COR-L47 (cell line): ENCODE data around the gene RAB1B.

Source experiments
- DNase-seq: peaks from one replicate; lab custom pipeline; 2025; lab: John Stamatoyannopoulos, UW

The RAB1B gene

DNA sequence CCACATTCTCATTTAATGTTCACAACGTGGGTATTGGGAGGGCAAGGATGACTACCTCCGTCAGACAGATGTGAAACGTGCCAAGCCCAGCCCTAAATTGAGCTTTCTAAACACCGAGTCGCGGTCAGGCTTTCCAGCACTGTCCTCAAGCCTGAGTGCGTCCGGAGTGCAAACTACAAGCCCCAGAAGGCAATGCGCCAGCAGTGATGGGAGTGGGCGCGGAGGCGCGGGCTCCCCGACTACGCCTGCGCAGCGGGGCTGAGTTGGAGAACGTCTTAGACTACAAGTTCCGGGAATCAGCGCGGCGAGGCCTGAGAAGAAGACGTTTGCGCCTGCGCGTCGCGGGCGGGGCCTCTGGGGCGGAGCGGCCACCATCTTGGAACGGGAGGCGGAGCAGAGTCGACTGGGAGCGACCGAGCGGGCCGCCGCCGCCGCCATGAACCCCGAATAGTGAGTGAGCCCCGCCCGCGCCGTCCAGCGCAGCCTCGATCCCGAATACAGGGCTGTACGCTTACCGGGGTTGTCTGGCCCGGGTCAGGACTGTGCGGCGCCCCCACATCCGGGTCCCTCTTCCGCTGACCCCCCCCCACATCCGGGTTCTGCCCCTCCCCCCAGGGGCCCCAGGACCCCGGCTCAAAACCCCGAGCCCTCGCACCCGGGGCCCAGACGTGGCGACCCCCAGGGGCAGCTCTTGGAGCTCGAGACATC lies at the start of gene RAB1B:
RAB1B (plus strand) TSS at position 396 of the 708 bp plus-strand sequence; CDS start at position 437, 41 bp downstream.
- DNase-seq: peak; percentile 100

DNA sequence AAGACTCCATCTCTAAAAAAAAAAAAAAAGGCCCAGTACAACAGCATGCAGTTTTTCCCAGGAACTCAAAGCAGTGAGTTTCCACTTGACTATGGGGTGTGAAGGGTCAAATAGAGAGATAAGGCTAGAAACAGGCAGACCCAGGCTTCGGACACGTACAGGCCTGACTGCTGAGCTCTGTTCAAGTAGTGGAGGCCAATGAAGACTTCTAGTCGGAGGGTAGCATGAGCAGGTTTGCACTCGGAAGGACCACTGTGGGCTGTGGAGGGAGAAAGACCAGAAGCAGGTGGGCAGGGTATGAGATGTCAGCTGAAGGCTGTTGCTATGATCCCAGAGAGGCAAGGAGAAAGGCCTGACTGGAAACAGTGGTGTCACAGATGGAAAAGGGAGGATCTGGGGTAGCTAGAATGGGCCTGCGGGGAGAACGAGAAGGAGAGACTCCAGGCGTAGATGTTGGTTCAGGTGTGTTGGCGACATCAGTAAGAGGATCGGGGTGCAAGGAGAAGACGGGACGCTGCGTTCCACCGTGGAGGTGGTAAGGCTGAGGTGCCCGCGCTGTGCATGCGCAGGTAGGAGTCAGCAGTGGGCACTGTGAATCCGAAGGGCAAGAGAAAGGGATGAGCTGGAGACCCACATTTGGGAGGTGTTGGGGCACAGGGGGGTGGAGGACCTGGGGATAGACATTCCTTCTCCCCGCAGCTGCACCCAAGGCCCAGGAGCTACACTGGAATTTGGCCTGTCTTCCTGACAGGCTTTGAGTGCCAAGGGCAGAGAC lies 49.4 kb upstream of the RAB1B start:
- no peak for DNase-seq

DNA sequence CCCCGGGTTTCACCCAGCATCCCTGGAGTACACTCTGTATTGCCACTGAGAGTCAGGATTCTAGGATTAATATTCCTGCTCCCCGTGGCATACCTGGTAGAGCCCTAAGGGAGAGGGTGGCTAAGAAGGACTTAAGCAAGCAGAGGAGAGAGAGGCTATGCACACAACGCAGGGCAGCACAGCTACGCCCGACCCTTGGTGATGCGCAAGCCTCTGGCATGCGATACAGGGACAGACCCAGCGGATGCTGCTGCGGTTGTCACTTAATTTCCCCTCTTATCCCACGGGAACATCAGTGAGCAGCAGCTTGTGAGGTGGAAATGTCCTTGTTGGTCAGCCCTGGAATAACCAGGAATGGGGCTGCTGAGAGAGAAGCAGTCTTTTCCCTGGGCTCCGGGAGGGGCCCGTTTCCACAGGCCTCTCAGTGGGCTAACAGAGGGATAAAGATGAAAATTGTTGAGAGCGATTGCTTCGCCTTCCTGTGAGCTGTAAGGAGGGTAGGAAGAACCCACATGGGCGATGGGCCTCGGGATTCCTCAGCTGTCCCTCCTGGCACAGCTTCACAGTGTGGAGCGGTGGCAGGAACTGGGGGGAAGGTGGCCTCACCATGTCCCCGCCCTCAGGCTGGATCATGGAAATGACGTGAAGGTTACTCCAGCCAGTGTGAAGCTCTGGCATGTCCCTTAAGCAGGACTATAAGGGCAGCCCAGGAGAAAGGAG lies 48.4 kb upstream of the RAB1B start:
- DNase-seq: no peak

DNA sequence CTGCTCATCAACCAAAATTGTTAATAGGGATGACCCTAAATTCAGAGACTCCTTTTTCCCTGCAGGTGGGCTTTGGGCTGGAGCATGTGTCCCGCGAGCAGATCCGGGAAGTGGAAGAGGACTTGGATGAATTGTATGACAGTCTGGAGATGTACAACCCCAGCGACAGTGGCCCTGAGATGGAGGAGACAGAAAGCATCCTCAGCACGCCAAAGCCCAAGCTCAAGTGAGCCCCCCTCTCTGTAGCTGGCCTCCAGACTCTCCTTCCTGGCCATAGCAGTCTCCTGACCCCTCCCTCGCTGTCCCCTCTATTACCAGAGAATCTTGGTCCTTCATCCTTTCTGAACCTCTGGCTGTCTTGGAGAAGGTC lies 47.9 kb upstream of the RAB1B start:
- no peak for DNase-seq

DNA sequence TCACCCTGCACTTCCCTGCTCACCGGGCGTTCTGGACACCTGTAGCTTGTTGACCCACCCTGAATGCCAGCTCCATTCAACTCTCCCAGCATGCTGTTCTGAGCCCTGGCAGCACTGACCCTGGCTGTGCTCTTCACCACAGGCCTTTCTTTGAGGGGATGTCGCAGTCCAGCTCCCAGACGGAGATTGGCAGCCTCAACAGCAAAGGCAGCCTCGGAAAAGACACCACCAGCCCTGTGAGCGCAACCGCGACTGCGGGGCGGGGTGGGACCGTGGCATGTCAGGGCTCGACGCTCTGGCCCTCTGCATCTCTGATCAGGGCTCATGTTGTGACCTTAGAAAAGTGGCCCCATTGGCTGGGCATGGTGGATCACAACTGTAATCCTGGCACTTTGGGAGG lies 47.4 kb upstream of the RAB1B start:
- DNase-seq: no peak

DNA sequence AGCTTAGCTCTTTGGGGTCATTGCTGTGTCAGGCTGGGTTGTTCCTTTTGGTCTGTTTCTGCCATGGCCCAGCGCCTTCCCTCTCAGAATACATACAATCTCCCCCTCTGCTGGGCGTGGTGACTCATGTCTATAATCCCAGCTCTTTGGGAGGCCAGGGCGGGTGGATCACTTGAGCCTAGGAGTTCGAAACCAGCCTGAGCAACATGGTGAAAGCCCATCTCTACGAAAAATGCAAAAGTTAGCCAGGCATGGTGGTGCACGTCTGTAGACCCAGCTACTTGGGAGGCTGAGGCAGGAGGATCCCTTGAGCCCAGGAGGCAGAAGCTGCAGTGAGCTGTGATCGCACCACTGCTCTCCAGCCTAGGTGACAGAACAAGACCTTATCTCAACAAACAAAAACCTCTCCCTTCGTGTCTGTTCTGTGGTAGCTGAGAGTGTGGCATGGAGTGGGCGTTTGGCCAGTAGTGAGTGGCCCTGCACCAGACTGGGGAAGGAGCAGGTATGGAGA lies 46.7 kb upstream of the RAB1B start:
- no peak for DNase-seq

DNA sequence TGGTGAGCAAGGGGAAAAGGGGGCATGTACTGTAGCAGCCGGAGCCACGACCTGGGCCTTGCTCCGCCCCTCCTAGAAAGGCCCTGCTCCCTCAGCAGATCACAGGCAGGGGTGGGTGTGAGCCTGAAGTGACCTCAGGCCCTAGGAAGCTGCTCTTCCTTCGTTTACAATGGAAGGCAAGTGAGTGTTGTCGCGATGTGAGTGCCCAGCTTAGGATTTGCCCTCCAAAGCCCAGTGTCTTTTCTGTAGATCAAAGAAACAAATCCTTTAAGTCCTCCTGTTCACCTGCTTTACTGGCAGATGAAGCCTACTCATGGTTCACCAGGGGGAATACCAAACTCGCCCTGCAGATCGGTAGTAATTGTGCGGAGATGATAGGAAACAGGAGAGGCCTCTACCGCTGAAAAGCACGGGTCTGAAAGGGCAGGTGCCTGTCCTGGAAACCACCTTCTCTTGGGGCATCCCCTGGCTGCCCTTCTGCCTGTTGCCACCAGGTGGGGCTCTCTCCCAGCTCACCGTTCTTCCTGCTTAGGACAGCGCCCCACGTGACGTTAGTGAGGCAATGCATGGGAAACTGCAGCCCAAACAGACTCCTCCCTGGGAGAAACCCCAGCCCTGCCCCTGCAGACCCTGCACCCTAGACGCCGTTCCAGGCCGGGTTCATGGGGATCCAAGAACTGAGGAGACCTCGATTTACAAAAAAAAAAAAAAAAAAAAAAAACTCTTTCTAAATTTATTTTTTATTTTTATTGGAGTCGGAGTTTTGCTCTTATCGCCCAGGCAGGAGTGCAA lies 45.9 kb upstream of the RAB1B start:
- peak; percentile 90 for DNase-seq

DNA sequence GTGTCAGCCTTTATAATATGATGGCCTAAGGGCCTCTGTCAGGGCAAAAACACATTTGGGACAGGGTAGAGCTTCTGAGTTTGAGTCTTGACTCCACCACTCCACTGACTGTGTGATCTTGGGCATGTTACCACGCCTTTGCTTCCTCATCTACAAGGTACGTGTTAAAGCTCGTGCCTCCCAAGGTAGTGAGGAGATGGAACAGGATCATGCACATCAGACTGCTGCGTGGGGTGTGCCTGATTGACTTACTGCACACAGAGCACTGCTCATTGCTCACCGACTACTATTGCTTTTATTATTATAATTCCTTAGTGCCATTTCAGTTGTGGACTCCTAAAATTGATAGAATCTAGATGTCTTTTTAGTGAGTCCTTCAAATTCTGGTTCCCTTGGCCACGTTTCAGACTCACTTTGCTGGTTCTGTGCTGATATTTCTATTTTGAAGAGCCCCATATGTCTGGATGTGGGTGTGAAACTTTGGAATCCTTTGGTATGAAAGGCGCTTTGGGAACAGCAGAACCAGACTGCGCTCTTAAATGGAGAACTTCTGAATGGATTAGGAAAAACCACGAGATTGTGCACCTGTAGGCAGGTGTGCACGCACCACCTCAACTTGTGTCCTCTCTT lies 44.1 kb upstream of the RAB1B start:
- no peak for DNase-seq

DNA sequence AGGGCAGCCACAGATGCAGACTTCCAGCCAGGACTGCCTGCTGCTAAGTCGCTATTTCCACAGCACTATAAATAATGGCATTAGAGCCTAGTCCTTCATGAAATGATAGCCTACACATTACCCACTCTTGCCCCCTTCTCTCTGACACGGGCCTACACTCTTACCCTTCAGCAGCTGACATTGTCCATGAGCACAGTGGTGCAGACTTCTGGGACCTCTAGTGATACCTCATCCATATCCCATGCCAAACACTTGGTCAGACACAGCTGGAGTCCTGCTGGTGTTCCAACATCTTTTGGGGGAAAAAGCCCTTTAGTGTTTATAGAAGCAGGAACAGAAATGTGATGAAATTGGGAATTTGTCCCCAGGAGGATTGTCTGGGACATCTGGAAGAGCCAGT lies 43.4 kb upstream of the RAB1B start:
- no peak for DNase-seq

DNA sequence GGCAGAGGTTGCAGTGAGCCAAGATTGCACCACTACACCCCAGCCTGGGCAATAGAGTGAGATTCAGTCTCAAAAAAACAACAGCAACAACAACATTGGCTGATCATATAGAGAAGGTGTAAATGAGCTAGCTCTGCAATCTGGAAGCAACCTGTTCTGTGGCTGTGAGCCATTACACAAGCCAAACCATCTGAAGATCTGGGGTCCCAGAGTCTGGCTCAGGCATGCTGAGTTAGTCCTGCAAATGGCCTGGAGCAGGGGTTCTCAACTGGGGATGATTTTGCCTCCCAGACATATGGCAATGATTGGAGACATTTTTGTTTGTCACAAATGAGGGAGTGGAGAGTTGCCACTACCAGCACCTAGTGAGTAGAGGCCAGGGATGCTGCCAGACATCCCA lies 42.3 kb upstream of the RAB1B start:
- DNase-seq: no peak

DNA sequence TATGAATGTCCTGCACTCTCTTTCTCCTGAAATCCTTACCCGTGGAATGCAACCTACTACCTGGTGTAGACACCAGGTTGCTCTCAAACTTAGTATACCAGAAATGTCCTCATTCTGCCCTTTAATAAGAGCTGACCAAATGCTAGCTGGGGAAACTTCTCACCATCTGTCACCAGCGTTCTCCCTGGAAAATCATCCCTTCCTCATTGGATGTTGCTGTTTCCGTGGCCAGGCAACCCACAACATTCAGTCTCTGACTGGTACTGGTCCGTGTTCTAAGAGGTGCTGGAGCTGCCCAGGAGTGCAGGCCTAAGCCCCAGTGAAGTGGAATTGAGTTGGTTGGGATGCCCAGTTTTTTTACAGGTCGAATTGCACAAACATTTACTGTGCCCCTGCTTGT lies 40.7 kb upstream of the RAB1B start:
- no peak for DNase-seq

DNA sequence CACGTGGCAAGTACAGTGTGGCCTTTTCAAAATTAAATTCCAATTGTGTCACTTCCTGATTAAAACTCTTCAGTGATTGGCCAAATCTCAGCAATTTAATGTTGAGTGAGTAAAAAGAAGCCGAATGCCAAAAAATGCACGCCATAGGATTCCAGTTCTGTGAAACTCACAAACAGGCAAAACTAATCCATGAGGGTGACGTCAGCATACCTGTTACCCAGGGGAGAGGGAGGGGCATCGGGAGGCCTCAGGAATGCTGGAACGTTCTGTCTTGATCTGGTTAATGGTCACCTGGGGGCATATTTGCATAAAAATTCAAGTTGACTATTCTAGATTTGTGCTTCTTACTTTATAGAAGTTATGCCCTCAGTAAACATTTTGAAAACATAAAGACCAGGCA lies 39.9 kb upstream of the RAB1B start:
- DNase-seq: no peak

DNA sequence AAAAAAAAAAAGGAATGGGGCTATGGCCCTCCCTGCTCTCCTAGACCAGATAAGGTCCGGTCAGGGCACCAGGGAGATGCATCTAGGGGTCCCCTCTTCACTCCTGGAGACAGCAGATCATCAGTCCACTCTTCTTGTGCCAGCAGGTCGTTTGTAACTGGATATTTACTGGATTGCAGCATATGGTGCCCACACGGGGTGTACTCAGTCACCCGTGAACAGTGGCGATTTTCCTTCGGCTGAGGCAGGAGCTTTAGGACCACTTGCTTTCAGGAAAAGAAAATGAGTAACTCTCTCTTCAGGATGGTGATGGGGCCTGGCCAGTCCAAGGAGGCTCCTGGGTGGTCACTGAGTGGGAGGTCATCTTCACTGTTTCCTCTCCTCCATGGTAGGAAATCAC lies 38.3 kb upstream of the RAB1B start:
- no peak for DNase-seq

DNA sequence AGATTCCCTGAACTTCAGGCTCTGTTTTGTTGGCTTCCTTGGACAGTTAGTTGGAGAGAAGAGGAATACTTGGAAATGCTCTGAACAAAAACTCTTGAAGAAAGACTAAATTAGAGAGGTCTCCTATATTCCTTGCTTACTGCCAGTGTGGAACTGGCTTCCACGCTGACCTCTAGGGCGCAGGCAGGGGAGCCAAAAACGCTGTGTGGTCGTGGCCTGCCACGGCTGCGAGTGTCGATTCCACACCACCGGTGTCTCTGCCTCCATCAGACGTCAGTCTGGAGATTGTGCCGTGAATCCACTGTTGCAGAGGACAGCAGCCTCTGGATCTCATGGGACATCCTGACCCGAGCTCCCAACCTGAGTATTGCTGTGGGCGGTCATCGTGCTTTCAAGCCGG lies 37.5 kb upstream of the RAB1B start:
- DNase-seq: no peak

DNA sequence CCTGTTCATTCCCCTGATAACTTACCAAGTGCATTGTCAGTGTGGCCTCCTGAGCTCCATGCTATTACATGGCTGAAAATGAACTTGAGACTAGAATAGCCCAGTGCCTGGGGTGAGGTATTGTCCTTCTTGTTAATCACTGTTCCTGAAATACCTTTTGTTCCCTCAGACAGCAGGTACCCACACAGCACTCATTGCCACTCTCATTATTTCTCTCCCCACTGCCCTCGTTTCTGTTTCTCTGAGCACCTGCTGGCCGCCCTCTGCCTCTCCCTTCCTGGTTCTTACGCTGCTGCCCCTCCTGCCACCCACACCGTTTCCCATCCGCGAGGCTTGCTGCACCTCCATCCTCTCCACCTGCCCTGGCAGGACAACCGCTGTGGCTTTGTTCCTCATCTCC lies 36.9 kb upstream of the RAB1B start:
- DNase-seq: peak; percentile 87

DNA sequence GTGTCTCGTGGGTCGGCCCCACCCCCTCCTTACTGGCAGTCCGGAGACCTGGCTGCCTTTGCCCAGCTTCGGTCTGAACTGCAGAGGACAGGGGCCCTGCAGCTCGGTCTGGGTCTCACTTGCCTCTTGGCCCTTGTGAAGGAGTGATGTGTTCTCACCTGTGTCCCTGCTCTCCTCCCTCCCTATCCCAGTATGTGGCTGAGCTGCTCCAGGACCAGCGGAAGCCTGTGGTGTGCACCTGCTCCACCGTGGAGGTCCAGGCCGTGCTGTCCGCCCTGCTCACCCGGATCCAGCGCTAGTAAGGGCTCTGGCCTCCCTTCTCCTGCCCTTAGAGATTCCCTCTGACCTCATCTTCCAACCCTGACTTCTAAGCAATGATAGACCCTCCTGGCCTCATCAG lies 35.7 kb upstream of the RAB1B start:
- DNase-seq: no peak

DNA sequence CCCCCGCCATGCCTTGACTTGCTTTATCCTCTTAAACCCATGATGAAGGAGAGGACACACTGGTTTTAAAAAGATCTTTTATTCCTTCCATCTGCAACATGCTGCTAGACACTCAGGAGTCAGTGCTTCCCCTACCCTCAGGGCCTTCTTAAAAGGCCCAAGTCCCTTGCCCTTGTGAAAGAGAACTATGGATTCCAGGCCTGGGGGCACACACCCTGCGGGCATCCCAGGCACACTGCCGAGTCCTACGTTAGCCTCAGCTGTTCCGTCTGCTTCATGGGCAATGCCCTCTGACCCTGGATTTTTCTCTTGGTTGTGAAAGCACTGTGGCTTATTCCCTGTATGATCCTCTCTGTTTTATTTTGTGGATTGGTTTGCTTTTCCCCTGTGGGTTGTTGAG lies 35.1 kb upstream of the RAB1B start:
- DNase-seq: no peak

DNA sequence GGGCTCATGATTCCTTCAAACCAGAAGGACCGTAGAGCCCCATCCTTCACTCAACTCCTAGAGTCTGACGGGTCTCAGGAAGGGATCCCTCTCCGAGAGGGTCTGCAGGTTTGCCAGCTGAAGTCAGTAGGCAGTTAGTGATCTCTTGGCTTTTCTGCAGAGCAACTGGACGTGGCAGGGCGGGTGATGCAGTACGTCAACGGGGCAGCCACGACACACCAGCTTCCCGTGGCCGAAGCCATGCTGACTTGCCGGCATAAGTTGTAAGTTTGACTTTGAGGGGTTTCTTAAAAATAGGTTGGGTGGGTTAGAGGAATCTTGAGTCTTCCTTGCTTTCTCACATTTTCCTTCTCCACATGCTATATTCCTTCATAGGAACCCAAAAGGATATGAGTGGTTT lies 33.3 kb upstream of the RAB1B start:
- DNase-seq: no peak

DNA sequence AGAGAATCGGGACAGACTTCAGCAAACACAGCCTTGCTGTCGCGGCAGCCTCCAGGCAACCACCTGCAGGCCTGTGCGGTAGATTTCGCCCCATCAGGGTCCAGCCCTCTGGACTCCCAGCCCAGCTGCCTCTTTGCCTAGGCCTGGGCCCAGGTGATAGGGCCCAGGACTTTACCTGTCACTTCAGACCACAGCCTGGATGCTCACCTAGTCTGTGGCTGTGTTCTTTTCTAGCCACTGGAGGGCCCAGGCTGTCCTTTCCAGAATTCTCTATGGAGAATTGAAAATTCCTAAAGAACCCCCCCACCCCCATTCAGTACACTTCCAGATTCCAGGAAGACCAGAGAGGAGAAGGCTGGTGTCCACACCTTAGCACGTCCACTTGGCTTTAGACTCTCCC lies 30.6 kb upstream of the RAB1B start:
- DNase-seq: no peak

DNA sequence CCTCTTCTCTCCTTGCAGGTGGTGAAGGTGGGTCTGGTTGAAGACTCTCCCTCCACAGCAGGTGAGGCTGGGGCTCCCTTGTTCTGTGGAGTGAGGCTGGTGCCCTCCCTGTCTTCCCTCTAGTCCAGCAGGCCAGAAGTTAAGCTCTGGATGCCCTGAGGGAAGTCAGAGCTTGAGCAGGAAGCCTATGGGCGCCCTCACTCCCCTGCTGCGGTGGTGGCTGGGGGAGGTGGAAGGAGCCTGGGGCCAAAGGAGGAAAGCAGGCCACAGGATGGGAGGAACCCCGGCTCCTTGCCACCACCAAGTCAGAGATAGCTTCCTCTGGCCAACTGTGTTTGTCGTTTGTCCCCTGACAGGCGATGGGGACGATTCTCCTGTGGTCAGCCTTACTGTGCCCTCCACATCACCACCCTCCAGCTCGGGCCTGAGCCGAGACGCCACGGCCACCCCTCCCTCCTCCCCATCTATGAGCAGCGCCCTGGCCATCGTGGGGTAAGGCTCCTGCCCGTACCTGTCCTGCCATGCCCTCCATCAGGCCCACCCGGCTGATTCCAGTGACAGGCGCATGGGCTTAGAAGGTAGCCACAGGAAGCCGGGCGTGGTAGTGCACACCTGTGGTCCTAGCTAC lies 29.5 kb upstream of the RAB1B start:
- no peak for DNase-seq

DNA sequence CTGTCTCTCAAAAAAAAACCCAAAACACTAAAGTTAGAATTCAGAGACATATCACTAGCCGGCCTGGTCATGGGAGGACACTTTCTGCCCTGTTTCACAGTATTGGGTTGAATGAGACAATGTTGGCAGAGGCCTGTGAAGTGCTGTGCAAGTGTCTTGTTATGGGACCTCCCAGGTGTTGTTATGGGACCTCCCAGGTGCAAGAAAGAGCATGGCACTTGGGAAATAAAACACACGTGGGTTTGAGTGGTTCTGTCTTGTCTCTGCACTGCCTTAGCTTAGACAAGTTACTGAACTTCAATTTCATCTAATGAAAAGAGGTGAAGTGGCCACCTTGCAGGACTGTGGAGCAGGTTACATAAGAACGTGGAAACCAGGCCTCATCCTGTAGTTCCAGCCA lies 28.9 kb upstream of the RAB1B start:
- DNase-seq: no peak
